WTC11 (cell line): Measurements from ENCODE around the gene ZC3H4. TPM values are rescaled to one million over a fixed set of nuclear protein-coding genes. Genes with fewer than 3 reads are reported as not detected.
A peak's percentile ranks its signal among the peaks of the same experiment; 100 is the strongest.

Experiments
- ATAC-seq: fragments of 200-7000 bp; cut with Tn5 transposase; 2 replicates; pipeline ENCODE4 v1.10.0; 2021; ENCODE audit warnings: mild to moderate bottlenecking, moderate library complexity
- CTCF ChIA-PET: fragments of 300-600 bp; sonication (Branson Sonifier 250); formaldehyde crosslinking; loops from one replicate; lab custom pipeline; 2021; ENCODE audit warnings: antibody characterized with exemption; lab: Charles Lee
- POLR2A ChIA-PET: fragments of 350-600 bp; sonication (Branson Sonifier 250); formaldehyde crosslinking; loops from one replicate; lab custom pipeline; 2021; ENCODE audit warnings: antibody characterized with exemption; lab: Charles Lee
- DNase-seq: peaks from one replicate; pipeline ENCODE4 v3.0.0; 2021; ENCODE audit warnings: low spot score
- H3K27ac Mint-ChIP-seq: 2 replicates; pipeline ENCODE4 v1.8.0; 2021; ENCODE audit warnings: mixed read lengths
- H3K27me3 Mint-ChIP-seq: 2 replicates; pipeline ENCODE4 v1.8.0; 2021; ENCODE audit warnings: low read depth, mild to moderate bottlenecking, moderate library complexity, mixed read lengths
- H3K36me3 Mint-ChIP-seq: 2 replicates; pipeline ENCODE4 v1.8.0; 2021; ENCODE audit warnings: mixed read lengths
- H3K4me1 Mint-ChIP-seq: 2 replicates; pipeline ENCODE4 v1.8.0; 2022; ENCODE audit warnings: mixed read lengths
- H3K4me3 Mint-ChIP-seq: 2 replicates; pipeline ENCODE4 v1.8.0; 2021; ENCODE audit warnings: mild to moderate bottlenecking, moderate library complexity, mixed read lengths
- H3K9me3 Mint-ChIP-seq: 2 replicates; pipeline ENCODE4 v1.8.0; 2021; ENCODE audit warnings: mixed read lengths
- ATF1 ChIP-seq: sonication (generic); formaldehyde crosslinking; IDR thresholded peaks from 2 replicates; pipeline ENCODE4 v1.8.1; 2023; ENCODE audit warnings: mild to moderate bottlenecking, moderate library complexity, missing genetic modification reagents
- FOXK1 ChIP-seq: sonication (generic); formaldehyde crosslinking; IDR thresholded peaks from 2 replicates; pipeline ENCODE4 v1.8.0; 2022; ENCODE audit warnings: mild to moderate bottlenecking, moderate library complexity, missing genetic modification reagents
- GABPB1 ChIP-seq: sonication (generic); formaldehyde crosslinking; IDR thresholded peaks from 2 replicates; pipeline ENCODE4 v1.8.1; 2023; ENCODE audit warnings: mild to moderate bottlenecking, missing genetic modification reagents
- GRHL2 ChIP-seq: fragments of 250-450 bp; sonication (Bioruptor Pico); IDR thresholded peaks from 2 replicates; pipeline ENCODE4 v1.8.0; 2022; ENCODE audit warnings: mild to moderate bottlenecking, moderate library complexity; ENCODE audit not compliant: insufficient replicate concordance, severe bottlenecking
- IRF1 ChIP-seq: sonication (generic); formaldehyde crosslinking; IDR thresholded peaks from 2 replicates; pipeline ENCODE4 v1.8.0; 2023; ENCODE audit warnings: missing genetic modification reagents
- JUN ChIP-seq: sonication (generic); formaldehyde crosslinking; IDR thresholded peaks from 2 replicates; pipeline ENCODE4 v1.8.0; 2023; ENCODE audit warnings: mild to moderate bottlenecking, missing genetic modification reagents
- MAX ChIP-seq: sonication (generic); formaldehyde crosslinking; IDR thresholded peaks from 2 replicates; pipeline ENCODE4 v1.8.0; 2022; ENCODE audit warnings: mild to moderate bottlenecking, missing genetic modification reagents
- NFYB ChIP-seq: sonication (generic); formaldehyde crosslinking; conservative IDR thresholded peaks from 2 replicates; pipeline ENCODE4 v1.8.0; 2022; ENCODE audit warnings: low read depth, missing genetic modification reagents
- NR1H2 ChIP-seq: sonication (generic); formaldehyde crosslinking; IDR thresholded peaks from 2 replicates; pipeline ENCODE4 v1.9.0; 2021; ENCODE audit warnings: mild to moderate bottlenecking, moderate library complexity, missing genetic modification reagents
- NR3C1 ChIP-seq: sonication (generic); formaldehyde crosslinking; conservative IDR thresholded peaks from 2 replicates; pipeline ENCODE4 v1.8.1; 2023; ENCODE audit warnings: low read depth, mild to moderate bottlenecking, missing genetic modification reagents
- PRDM15 ChIP-seq: sonication (generic); formaldehyde crosslinking; IDR thresholded peaks from 2 replicates; pipeline ENCODE4 v1.8.0; 2022; ENCODE audit warnings: missing genetic modification reagents
- RORB ChIP-seq: fragments of 250-450 bp; sonication (Bioruptor Pico); IDR thresholded peaks from 2 replicates; pipeline ENCODE4 v1.9.0; 2021; ENCODE audit warnings: mild to moderate bottlenecking
- SMAD3 ChIP-seq: sonication (generic); formaldehyde crosslinking; IDR thresholded peaks from 2 replicates; pipeline ENCODE4 v1.8.0; 2022; ENCODE audit warnings: missing genetic modification reagents, mild to moderate bottlenecking, borderline replicate concordance
- SMAD4 ChIP-seq: sonication (generic); formaldehyde crosslinking; IDR thresholded peaks from 2 replicates; pipeline ENCODE4 v1.8.0; 2022; ENCODE audit warnings: mild to moderate bottlenecking, missing genetic modification reagents
- TEAD4 ChIP-seq: sonication (generic); formaldehyde crosslinking; IDR thresholded peaks from 2 replicates; pipeline ENCODE4 v1.8.0; 2022; ENCODE audit warnings: mild to moderate bottlenecking, missing genetic modification reagents
- ZBTB21 ChIP-seq: sonication (generic); formaldehyde crosslinking; IDR thresholded peaks from 2 replicates; pipeline ENCODE4 v1.8.1; 2023; ENCODE audit warnings: mild to moderate bottlenecking, missing genetic modification reagents, borderline replicate concordance
- ZMAT4 ChIP-seq: fragments of 250-450 bp; sonication (Bioruptor Pico); IDR thresholded peaks from 2 replicates; pipeline ENCODE4 v1.9.0; 2021; ENCODE audit warnings: mild to moderate bottlenecking
- ZNF138 ChIP-seq: sonication (generic); formaldehyde crosslinking; conservative IDR thresholded peaks from 2 replicates; pipeline ENCODE4 v1.8.1; 2022; ENCODE audit warnings: mild to moderate bottlenecking, moderate library complexity, missing genetic modification reagents
- total RNA-seq: library from RNA; stranded (reverse); gene quantifications from 3 replicates; pipeline ENCODE4 v1.2.3, GENCODE V29; 2021

ZC3H4 gene
- total RNA-seq, 1 experiment from 2014 or later, result 67.2 TPM

- Mint-ChIP-seq H3K27ac (peak overlapping the region; percentile 94), H3K27me3 (peaks cover 8% of the 10 kb centered on the region; the same call in 1 of the 2 replicates), H3K4me1 (peaks cover 39% of the 10 kb centered on the region), H3K4me3 (peak overlapping the region; percentile 96), H3K9me3 (peaks cover 6% of the 10 kb centered on the region), H3K36me3 (peaks cover 33% of the 10 kb centered on the region)
- no peak for ATAC-seq
- TF ChIP-seq IRF1 (CRISPR knock-in tag) (no peak), FOXK1 (no peak), RORB (CRISPR knock-in tag) (no peak), GABPB1 (CRISPR knock-in tag) (no peak), MAX (CRISPR knock-in tag) (no peak), NR3C1 (no peak), PRDM15 (CRISPR knock-in tag) (no peak)
- DNase-seq, result no peak
- ChIA-PET CTCF (interaction anchor here (0.7 to 3.4 kb wide), 4 partner anchors 54 to 279 kb away, joined by 4 to 19 read pairs (median 16); no protein-coding TSS in a partner anchor), POLR2A (interaction anchor here (2.5 to 2.8 kb wide), 2 partner anchors 19 to 24 kb away, joined by 6 to 23 read pairs; partner anchors contain the start of gene ZC3H4)
Observed at GRCh38 chr19:47133021-47133471, 19.5 kb upstream of the ZC3H4 start.

- ATAC-seq, result no peak
- H3K36me3 Mint-ChIP-seq, result peaks cover 33% of the 10 kb centered on the region
- peak overlapping the region; percentile 96 for H3K4me3 Mint-ChIP-seq
Observed at GRCh38 chr19:47132194-47132852, 18.7 kb upstream of the ZC3H4 start.

More at GRCh38 chr19:47132194-47132852, 18.7 kb upstream of the ZC3H4 start:
- Mint-ChIP-seq H3K4me1 (peaks cover 42% of the 10 kb centered on the region), H3K27me3 (peaks cover 8% of the 10 kb centered on the region; the same call in 1 of the 2 replicates), H3K27ac (peak overlapping the region; percentile 94), H3K9me3 (peaks cover 6% of the 10 kb centered on the region)
- ChIA-PET POLR2A (interaction anchor here (0.6 to 2.8 kb wide), 7 partner anchors 19 to 124 kb away, joined by 3 to 23 read pairs (median 4); partner anchors contain the start of genes CCDC9 and ZC3H4), CTCF (interaction anchor here (0.7 to 3.4 kb wide), 8 partner anchors 8 to 125 kb away, joined by 3 to 19 read pairs (median 8); partner anchors contain the start of genes CCDC9 and ZC3H4)
- no peak for TF ChIP-seq ZNF138 (CRISPR knock-in tag)
- TF ChIP-seq NR1H2, result no peak
- no peak for TF ChIP-seq ZBTB21
- no peak for TF ChIP-seq ATF1 (CRISPR knock-in tag)
- no peak for TF ChIP-seq SMAD4 (CRISPR knock-in tag)
- TF ChIP-seq GABPB1 (CRISPR knock-in tag), result no peak
- no peak for TF ChIP-seq ZMAT4
- no peak for TF ChIP-seq JUN (CRISPR knock-in tag)
- no peak for TF ChIP-seq GRHL2
- no peak for TF ChIP-seq TEAD4 (CRISPR knock-in tag)
- TF ChIP-seq SMAD3, result no peak
- no peak for TF ChIP-seq PRDM15 (CRISPR knock-in tag)
- no peak for TF ChIP-seq NFYB (CRISPR knock-in tag)
- no peak for DNase-seq
